GM18870 (cell line): ENCODE measurements around the gene MAPK1.
"Not testable (repeated sequence)": the region's sequence is repeated elsewhere in the genome, so short reads cannot be mapped to it uniquely, and the experiment has no call there.

Source experiments
- ATAC-seq: cut with Tn5 transposase; IDR thresholded peaks from one replicate; pipeline ENCODE4 v1.9.1; 2021; ENCODE audit warnings: moderate library complexity; ENCODE audit not compliant: unreplicated experiment

MAPK1 gene

DNA sequence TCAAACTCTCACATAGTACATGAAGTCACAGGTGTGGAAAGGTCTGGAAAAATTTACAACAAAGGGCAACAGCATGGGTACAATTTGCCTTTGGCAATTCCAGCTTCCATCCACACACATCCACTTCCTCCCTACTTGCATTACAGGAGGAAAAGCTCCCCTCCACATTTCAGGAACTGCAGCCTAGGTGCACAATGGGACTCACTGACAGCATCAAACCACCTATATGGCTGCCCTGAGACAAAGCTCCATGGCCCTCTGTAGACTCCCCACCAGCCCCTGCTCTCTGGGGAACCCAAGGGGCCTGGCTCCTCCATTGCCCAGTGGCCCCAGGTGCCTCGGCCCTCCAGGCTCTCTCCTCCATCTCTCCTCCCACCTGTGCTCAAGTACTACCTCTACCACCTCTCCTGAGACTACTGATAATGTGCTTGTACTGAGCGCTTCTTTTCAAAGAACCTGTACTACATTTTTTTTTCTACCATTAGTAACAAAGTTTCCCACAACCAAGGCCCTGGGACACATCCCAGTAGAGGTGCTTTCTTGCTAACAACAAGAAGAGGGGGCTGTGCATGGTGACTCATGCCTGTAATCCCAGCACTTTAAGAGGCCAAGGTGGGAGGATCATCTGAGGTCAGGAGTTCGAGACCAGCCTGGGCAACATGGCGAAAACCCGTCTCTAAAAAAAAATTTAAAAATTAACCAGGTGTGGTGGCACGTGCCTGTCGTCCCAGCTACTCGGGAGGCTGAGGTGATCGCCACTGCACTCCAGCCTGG is 136.7 kb downstream of the MAPK1 start:
- ATAC-seq, result no peak

DNA sequence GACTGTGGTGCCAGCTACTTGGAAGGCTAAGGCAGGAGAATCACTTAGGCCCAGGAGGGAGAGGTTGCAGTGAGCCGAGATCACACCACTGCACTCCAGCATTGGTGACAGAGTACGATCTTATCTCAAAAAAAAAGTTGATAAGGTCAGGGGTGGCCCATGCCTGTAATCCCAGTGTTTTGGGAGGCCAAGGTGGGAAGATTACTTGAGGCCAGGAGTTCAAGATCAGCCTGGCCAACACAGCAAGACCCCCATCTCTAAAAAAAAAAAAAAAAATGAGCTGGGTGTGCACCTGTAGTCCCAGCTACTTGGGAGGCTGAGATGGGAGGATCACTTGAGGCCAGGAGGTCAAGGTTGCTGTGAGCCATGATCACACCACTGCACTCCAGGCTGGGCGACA is 138.3 kb downstream of the MAPK1 start:
- ATAC-seq, result not testable (repeated sequence)

DNA sequence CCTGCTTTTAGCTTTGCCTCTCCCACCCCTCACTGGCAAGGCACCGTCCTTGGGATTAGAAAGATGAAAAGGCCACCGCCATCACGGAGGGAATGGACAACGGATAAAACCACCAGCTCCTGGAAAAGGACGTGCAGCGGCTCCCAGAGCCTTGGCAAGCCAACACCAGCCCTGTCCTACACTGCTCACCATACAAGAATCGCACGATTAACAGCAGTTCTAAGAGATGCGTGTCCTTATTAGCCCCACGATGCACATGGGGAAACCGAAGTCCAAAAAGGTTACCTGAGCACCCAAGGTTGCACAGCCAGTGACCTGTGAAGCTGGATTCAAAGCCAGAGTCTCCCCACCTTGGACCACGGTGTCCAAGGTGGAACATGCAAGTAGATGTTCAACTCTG is 139.2 kb downstream of the MAPK1 start:
- no peak for ATAC-seq

DNA sequence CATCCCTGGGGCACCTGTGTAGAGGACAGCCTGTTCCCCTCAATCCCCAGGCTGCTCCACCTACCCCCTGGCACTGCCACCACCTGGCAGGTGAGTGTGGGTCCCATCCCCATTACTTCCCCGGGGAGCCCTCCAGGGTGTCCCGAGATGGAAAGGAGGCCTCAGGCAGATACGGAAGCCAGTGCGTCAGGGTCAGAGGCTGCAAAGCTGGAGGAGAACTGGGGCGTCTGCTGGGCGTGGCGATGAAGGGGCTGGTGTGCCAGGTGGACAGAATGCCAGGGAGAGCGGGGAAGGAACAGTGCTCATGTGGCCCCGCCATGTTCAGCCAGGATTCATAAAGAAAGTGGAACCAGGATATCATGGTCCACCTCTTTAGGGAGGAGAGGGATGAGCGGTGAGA is 139.7 kb downstream of the MAPK1 start:
- no peak for ATAC-seq

DNA sequence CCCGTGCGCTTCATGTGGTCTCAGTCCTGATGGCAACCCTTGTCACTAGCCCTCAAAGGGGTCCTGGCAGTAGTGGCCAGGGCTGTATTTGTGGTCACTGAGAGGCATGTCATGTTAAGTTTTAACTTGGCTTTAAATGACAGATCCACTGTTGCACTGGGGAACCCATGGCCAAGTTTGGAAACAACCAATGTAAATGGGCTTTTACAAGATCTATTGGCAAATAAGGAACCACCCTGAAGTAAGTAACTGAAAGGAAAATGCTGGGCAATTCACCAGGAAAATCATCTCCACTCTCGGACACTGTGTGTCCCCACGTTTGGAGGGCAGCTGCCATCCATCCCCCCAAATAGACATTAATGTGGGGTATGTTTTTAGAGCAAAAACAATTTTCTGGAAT is 140.3 kb downstream of the MAPK1 start:
- ATAC-seq, result no peak

DNA sequence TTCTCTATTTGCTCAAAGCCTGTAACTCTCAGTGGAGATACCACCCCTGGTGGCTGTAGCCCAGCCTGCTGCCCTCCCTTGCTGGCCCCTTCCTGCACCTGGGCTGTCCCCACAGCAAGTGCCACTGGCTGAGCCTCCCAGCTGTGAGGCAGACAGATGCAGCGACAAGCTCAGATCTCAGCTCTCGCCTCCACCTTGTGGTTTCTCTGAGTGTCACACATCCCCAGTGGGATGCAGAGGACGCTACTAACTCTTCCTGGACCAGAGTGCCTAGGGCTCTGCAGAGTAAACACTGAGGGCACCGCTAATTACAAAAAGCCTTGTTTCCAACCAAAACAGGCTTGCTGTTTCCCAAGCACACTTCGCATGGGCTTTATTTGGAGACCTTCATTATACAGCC is 140.8 kb downstream of the MAPK1 start:
- ATAC-seq, result no peak

DNA sequence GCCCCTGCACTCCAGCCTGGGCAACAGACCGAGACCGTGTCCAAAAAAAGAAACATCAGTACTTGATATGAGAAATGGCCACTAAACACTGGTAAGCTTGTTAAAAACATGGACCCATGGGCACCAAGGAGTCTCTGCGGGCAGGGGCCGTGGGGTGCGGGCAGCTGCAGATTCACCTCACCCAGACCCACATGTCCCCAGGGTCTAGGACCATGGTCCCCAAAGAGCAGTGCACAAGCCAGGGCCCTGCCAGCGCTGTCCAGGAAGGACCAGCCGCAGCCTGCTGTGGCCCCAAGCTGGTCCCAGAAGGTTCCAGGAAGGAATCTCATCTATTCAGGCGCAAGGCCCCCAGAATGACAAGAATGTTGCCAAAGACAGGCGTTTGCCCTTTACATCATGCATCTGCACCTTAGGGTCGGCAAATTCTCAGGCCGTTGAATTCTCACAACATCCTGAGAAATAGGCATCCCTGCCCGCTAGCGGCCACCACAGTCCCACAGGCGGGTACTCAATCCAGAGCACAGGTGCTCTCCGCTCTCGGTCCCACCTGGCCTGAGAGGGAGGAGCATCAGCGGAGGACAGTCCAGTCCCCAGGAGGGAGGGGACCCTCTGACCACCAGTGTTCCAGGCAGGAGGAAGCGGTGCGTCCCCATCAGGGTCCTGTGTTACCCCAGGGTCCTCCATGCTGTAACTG is 141.3 kb downstream of the MAPK1 start:
- no peak for ATAC-seq

DNA sequence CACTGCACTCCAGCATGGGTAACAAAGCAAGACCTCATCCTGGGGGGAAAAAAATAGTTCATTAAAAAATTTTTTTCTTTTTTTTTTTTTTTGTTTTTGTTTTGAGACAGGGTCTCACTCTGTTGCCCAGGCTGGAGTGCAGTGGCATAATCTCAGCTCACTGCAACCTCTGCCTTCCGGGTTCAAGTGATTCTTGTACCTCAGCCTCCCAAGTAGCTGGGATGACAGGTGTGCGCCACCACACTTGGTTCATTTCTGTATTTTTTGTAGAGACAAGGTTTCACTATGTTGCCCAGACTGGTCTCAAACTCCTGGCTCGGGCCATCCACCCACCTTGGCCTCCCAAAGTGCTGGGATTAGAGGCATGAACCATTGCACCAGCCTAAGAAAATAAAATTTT is 142.9 kb downstream of the MAPK1 start:
- not testable (repeated sequence) for ATAC-seq

DNA sequence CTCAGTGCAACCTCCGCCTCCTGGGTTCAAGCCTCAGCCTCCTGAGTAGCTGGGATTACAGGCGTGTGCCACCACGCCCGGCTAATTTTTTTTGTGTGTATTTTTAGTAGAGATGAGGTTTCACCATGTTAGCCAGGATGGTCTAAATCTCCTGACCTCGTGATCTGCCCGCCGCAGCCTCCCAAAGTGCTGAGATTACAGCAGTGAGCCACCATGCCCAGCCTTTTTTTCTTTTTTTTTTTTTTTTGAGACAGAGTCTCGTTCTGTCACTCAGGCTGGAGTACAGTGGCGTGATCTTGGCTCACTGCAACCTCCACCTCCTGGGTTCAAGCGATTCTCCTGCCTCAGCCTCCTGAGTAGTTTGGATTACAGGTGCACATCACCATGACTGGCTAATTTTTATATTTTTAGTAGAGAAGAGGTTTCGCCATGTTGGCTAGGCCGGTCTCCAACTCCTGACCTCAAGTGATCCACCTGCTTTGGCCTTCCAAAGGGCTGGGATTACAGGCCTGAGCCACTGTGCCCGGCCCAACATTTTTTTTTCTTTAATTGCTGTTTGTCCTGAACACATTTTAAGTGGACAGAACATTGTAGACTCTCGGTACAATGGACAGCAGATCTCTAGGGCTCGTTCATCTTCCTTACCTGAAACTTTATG is 146.1 kb downstream of the MAPK1 start:
- not testable (repeated sequence) for ATAC-seq

DNA sequence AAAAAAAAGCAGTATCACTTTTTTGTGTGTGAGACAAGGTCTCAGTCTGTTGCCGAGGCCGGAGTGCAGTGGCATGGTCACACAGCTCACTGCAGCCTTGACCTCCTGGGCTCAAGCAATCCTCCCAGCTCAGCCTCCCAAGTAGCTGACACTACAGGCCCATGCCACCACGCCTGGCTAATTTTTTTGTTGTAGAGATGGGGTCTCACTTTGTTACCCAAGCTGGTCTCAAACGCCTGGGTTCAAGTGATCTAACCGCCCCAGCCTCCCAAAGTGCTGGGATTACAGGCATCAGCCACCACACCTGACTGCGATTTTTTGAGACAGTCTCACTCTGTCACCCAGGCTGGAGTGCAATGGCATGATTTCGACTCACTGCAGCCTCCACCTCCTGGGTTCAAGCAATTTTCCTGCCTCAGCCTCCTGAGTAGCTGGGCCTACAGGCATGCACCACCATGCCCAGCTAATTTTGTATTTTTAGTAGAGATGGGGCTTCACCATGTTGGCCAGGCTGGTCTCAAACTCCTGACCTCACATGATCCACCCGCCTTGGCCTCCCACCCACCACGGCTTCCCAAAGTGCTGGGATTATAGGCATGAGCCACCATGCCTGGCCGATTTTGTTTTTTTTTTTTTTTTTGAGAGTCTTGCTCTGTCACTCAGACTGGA is 147.1 kb downstream of the MAPK1 start:
- ATAC-seq, result not testable (repeated sequence)

DNA sequence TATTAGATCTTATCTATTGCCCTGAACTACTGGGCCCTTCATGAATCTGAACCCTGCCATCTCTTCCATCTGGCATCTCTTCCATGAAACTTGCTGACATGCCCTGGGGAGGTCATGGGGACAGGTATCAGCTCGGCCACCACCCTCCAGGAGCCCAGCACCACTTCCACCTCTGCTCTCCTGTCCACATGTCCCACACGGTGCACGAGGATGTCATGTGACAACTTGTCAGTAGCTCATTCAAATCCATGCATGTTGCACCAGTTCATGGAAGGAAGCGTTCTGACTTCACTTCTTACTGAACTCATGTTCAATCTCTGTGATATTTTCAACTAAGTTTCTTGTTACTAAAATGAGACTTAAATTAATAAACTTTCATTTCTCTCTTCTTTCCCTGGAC is 148.4 kb downstream of the MAPK1 start:
- ATAC-seq, result no peak

DNA sequence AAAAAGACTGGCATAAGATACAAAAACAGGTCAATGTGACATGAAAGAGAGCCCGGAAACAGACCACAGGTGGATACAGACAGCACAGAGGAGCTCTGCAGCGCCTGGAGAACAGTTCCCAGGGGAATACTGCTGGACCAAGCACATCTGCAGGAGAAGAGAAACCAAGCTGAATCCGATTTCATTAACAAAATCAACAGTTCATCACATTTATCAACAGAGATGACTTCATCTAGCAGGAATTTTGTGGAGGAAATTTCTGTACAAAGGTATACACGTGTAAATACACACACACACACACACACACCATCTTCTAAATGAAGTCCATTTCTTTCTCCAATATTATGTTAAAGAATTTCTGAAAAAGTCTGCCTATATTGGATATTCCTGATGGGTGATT is 148.9 kb downstream of the MAPK1 start:
- no peak for ATAC-seq

DNA sequence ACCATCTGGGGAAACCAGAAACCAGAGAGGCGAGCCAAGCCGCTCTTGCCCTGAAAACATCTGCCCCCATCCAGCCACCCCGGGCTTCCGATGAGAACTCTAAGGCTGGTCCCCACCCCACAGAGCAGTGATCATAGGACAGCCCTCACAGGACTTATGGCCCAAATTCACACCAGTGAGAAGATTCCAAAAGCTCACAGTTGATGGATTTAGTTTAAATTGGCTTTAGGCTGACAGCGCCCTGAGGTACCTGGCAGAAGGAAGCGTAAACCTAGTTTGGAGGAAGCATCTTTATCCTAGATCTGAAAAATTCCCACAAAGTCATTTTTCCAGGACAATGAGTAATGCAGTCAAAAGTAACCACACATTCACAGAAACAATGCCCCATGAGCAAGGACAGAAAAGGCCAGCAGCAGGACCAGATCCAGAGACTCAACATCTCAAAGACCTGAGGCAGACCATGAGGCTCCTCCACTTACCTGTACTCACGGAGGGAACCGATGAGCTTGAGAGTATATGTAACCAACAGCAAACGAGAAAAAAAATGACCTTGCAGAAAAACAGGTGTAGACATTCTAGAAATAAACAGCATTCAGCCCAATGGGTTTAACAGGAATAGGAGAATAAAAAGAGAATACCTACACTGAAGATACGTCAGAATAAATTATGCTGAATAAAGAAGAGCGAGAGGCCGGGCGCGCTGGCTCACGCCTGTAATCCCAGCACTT is 150.9 kb downstream of the MAPK1 start:
- not testable (repeated sequence) for ATAC-seq

DNA sequence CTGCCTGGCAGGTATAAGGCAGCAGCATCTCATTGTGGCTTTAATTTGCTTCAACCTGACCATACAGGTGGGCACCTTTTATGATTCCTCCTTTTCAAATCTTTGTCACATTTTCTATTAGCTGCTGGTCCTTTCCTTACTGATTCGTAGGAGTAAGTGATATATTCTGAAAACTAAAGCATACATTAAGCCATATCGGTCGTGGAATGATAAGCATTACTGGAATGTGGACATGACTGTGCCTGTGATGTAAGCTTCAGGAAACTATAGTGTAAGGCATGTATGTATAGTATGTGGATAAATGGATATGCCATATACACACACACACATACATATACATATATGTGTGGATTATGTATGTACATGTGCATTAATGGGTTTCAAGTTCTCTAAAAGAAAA is 152.7 kb downstream of the MAPK1 start:
- ATAC-seq, result no peak

DNA sequence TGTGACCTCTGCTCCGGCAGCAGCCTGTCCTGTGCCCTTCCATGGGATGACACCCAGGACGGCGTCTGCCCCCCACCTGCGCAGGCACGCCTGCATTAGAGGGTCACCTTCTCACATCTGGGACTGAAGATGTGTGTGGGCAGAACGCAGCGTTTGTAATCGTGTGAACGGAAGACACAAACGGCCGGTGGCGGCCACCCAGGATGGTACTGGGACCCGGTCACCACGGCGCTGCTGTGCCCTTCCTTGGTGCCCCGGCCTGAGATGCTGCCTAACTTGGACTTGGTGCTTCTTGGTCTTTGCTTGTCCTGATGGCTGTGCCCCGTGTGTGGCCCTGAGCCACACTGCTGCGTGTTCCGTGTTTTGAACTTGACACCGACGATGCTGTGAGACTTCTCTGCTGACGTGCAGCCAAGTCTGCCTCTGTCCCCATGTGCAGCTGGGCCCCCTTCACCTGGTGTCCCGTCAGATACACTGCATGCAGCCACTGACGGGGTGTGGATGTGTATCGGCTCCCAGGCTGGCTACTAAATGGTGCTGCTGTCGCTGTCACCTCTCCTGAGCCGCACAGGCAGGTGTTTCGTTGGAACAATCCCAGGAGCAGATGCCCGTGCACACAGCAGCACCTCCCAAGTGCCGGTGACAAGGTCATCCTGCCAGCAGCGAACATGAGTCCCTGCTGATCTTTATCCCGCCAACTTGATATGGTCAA is 153.2 kb downstream of the MAPK1 start:
- no peak for ATAC-seq

DNA sequence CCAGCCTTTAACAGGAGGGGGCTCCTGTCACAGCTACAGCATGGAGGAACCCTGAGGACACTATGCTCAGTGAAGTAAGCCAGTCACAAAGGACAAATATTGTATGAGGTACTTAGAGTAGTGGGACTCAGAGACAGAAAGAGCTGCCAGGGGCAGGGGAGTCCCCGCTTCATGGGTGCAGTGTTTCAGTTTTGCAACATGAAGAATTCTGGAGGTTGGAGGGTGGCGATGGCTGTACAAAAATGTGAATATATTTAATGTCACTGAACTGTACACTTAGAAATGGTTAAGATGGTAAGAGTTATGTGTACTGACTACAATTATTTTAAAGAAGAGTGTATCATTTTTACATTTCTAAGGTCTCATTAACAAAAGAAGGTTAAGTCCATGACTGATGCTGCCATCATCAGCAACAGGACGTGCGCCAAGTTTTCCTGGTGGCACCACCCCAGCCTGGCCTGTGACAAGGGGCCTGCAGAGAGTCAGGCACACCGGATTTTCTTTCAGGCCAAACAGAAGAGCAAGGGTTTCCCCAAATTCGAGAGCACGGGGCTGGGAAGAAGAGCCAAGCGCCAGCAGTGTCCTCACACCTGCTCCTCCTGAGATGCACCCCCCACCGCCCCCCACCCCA is 153.9 kb downstream of the MAPK1 start:
- ATAC-seq, result no peak

DNA sequence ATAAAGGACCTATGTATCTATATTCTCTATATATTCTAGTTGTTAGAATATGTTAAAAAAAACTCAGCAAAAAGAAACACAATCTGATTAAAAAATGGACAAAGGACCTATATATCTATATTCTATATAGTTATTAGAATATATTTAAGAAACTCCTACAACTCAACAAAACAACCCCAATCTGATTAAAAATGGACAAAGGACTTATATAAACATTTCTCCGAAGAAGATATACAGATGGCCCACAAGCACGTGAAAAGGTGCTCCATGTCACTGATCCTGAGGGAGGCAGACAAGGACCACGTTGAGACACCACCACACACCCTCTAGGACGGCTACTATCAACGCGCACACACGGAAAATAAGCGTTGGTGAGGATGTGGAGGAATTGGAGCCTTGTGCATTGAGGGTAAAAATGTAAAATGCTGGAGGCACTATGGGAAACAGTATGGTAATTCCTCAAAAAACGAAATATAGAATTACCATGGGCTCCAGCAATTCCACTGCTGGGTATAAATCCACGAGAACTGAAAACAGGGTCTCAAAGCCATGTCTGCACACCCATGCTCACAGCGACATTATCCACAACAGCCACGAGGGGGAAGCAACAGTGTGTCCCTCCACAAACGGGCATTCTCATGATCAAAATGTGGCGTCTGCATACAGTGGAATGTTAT is 154.6 kb downstream of the MAPK1 start:
- no peak for ATAC-seq

DNA sequence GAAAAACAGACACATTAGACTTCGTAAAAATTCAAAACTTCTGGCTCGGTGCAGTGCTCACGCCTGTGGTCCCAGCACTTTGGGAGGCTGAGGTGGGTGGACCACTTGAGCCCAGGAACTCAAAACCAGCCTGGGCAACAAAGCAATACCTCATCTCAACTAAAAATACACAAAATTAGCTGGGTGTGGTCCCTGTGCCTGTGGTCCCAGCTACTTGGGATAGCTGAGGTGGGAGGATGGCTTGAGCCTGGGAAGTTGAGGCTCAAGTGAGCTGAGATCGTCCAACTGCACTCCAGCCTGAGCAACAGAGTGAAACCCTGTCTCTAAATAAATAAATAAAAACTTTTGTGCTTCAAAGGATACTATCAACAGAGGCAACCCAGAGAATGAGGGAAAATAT is 155.6 kb downstream of the MAPK1 start:
- ATAC-seq, result no peak

DNA sequence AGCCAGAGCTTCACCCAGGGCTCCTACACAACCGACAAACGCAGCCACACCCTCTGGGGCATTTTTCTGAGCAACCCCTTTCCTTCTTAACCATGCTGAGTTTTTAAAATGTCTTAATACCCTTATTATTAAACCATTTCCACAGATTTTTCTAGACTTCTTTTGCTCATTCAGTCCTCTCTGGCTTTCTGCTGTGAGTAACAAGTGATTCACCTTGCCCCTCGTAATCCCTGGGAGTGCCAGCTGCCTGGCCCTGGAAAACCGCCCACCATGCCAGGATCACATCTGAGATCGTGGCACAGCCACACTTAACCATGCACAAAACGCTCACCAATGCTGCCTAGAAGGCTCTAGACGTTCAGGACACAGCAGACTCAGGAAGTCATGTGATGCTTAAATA is 157.3 kb downstream of the MAPK1 start:
- no peak for ATAC-seq
